T-cell (primary cell): ENCODE data around the gene CERS6. TPM values are rescaled to one million over a fixed set of nuclear protein-coding genes. Genes with fewer than 3 reads are reported as not detected.
"Not testable (repeated sequence)": the region's sequence is repeated elsewhere in the genome, so short reads cannot be mapped to it uniquely, and the experiment has no call there.

Experiments used
- ATAC-seq, 4 experiments: fragments of 200-7000 bp in 3 of 4; fragments of 150-1000 bp in 1 of 4; cut with Tn5 transposase; replicated peaks in 1 of 4; 1 replicate in 3 of 4; 2 replicates in 1 of 4; pipeline ENCODE4 v1.10.0; 2021; ENCODE audit warnings: moderate library complexity in 3 of 4, mild to moderate bottlenecking in 2 of 4, moderate number of reproducible peaks in 1 of 4
- CTCF ChIA-PET, 2 donors: fragments of 300-600 bp; sonication (Branson Sonifier 250); formaldehyde crosslinking; loops; one replicate each; lab custom pipeline; 2022; ENCODE audit warnings: antibody characterized with exemption in 2 of 2; lab: Charles Lee
- POLR2A ChIA-PET, 2 donors: fragments of 300-600 bp; sonication (Branson Sonifier 250); formaldehyde crosslinking; loops; one replicate each; lab custom pipeline; 2022; ENCODE audit warnings: antibody characterized with exemption in 2 of 2; lab: Charles Lee
- DNase-seq, 35 experiments: peaks; one replicate each; pipeline versions ENCODE4 v3.0.0 to v3.0.0-alpha.2; 2013 to 2023
- H3K27ac ChIP-seq: one replicate; pipeline ENCODE4 v1.5.1; 2013; ENCODE audit warnings: low read length
- H3K27me3 ChIP-seq, 2 experiments: replicated peaks in 1 of 2; 1 replicate in 1 of 2; 2 replicates in 1 of 2; pipeline versions ENCODE4 v1.6.1 to v1.7.0; 2013; ENCODE audit warnings: low read length in 1 of 2, mixed read lengths in 1 of 2; ENCODE audit not compliant: control insufficient read depth in 2 of 2, insufficient read depth in 2 of 2; ENCODE audit errors: extremely low read depth in 1 of 2
- H3K36me3 ChIP-seq, 2 donors: 1 replicate in 1 of 2; 2 replicates in 1 of 2; pipeline versions ENCODE4 v1.6.1 to v1.7.0; 2013; ENCODE audit warnings: low read length in 1 of 2; ENCODE audit not compliant: control insufficient read depth in 2 of 2, insufficient read depth in 1 of 2; ENCODE audit errors: extremely low read depth in 1 of 2
- H3K4me1 ChIP-seq, 2 experiments: 1 replicate in 1 of 2; 2 replicates in 1 of 2; pipeline versions ENCODE4 v1.6.1 to v1.7.0; 2013; ENCODE audit warnings: low read length in 2 of 2, mixed read lengths in 1 of 2; ENCODE audit not compliant: insufficient read depth in 2 of 2, control insufficient read depth in 1 of 2; ENCODE audit errors: extremely low read depth in 1 of 2
- H3K4me3 ChIP-seq, 2 donors: 1 replicate in 1 of 2; 2 replicates in 1 of 2; pipeline versions ENCODE4 v1.5.1 to v1.7.0; 2013; ENCODE audit warnings: mild to moderate bottlenecking in 2 of 2, low read length in 1 of 2, moderate library complexity in 1 of 2; ENCODE audit not compliant: control insufficient read depth in 1 of 2; ENCODE audit errors: extremely low read depth in 1 of 2
- H3K9me3 ChIP-seq: 2 replicates; pipeline ENCODE4 v1.7.0; 2013
- H3K27ac Mint-ChIP-seq, 2 donors: one replicate each; pipeline ENCODE4 v1.8.0; 2020 to 2021; ENCODE audit warnings: mild to moderate bottlenecking in 2 of 2, mixed read lengths in 2 of 2
- H3K27me3 Mint-ChIP-seq, 2 donors: one replicate each; pipeline ENCODE4 v1.8.0; 2021 to 2022; ENCODE audit warnings: mixed read lengths in 2 of 2
- H3K36me3 Mint-ChIP-seq: one replicate; pipeline ENCODE4 v1.8.0; 2021; ENCODE audit warnings: mixed read lengths
- H3K4me1 Mint-ChIP-seq, 3 donors: one replicate each; pipeline ENCODE4 v1.8.0; 2020 to 2022; ENCODE audit warnings: mixed read lengths in 3 of 3, mild to moderate bottlenecking in 1 of 3
- H3K4me3 Mint-ChIP-seq, 3 donors: one replicate each; pipeline ENCODE4 v1.8.0; 2020 to 2022; ENCODE audit warnings: mild to moderate bottlenecking in 3 of 3, mixed read lengths in 3 of 3, moderate library complexity in 3 of 3
- H3K9me3 Mint-ChIP-seq, 3 donors: one replicate each; pipeline ENCODE4 v1.8.0; 2020 to 2022; ENCODE audit warnings: mixed read lengths in 3 of 3
- WGBS: methylation state at CpG from one replicate; pipeline ENCODE4 v1.1.5; 2013; ENCODE audit warnings: missing lambda C conversion rate; ENCODE audit not compliant: insufficient coverage; 5-methylcytosine and 5-hydroxymethylcytosine counted together
- total RNA-seq, 35 experiments: library from RNA in 6 of 35; stranded (reverse) in 6 of 35; fragments of 120-200 nt in 1 of 35; gene quantifications; one replicate each; pipeline versions ENCODE4 v1.2.1 to v1.2.4 and lab custom pipeline; 2013 to 2026

The CERS6 gene
- total RNA-seq, 5 donors from 2014 or later (not counting 1 experiment from before 2014, with no cell fraction given) = 11.1 to 20.3 (median 13.6) TPM

DNA sequence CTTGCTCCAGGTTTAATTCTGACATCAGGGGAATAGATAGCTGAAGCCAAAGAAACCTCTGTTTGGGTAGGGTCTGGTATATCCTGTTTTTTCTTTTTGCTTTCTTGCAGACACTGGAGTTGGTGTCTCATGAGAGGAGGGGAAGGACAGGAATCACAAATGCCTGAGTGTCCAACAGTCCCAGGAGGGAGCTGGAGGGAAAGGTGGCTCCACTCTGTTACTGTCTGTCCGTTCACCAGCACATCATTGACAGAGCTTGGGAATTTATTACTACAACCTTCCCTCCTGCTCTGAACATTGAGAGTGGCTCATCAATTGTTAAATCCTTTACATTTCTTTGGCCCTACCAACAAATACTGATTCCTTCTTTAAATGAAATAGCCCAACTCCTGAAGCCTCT lies 194.1 kb downstream of the CERS6 start:
- Histone ChIP-seq H3K4me1 (peaks cover 4 to 14% of the 10 kb centered on the region in 2 experiments), H3K27ac (no peak overlapping the region), H3K27me3 (no peaks in the 10 kb centered on the region), H3K9me3 (no peaks in the 10 kb centered on the region), H3K4me3 (no peak overlapping the region), H3K36me3 (no peaks in the 10 kb centered on the region)
- no peaks in the 10 kb centered on the region for H3K27me3 Mint-ChIP-seq
- CTCF ChIA-PET = no interaction called here
- DNase-seq (no peak), ATAC-seq (no peak)
- POLR2A ChIA-PET = interaction anchor here in 1 of 2 donors (0.6 kb wide), 1 partner anchor 23 kb away, joined by 5 read pairs; no protein-coding TSS in a partner anchor
- H3K27ac Mint-ChIP-seq = no peak overlapping the region
- H3K4me3 Mint-ChIP-seq = no peak overlapping the region
- H3K4me1 Mint-ChIP-seq = peaks cover 4 to 26% (median 11%) of the 10 kb centered on the region in 3 donors
- H3K36me3 Mint-ChIP-seq = peaks cover 7% of the 10 kb centered on the region
- peaks cover 0 to 4% (median 0%) of the 10 kb centered on the region in 3 donors for H3K9me3 Mint-ChIP-seq
- no CpG with 5 or more reads among the region's 1 CpG for WGBS

DNA sequence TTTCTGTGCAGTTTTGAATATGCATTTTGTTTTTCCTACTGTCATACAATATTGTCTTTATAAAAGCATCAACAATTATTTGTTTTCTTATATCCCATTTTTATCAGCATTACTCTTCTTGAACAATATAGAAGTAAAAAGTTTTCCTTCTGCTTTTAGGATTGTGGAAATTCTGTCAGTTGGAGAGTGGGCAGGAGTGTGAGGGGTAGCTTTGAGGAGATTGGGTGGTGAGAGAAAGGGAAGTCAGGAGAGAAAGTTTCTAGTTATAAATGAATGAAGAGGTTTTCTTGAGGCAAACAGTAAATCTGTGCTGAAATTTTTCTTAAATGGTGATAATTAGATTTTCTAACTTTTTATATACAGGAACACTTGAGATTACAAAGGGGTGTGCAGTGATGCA lies 194.7 kb downstream of the CERS6 start:
- no peak overlapping the region for H3K4me3 ChIP-seq
- no peaks in the 10 kb centered on the region for H3K9me3 ChIP-seq
- DNase-seq (no peak), ATAC-seq (no peak)
- H3K36me3 ChIP-seq = no peaks in the 10 kb centered on the region
- ChIA-PET POLR2A (interaction anchor here (0.6 to 0.7 kb wide), 2 partner anchors 103 to 664 kb away, joined by 4 read pairs; no protein-coding TSS in a partner anchor), CTCF (no interaction called here)
- peaks cover 4 to 14% of the 10 kb centered on the region in 2 experiments for H3K4me1 ChIP-seq
- Mint-ChIP-seq H3K27ac (no peak overlapping the region), H3K9me3 (peaks cover 0 to under 1% (median 0%) of the 10 kb centered on the region in 3 donors), H3K4me3 (no peak overlapping the region), H3K36me3 (peaks cover 4% of the 10 kb centered on the region), H3K4me1 (peaks cover 1 to 23% (median 11%) of the 10 kb centered on the region in 3 donors), H3K27me3 (no peaks in the 10 kb centered on the region)
- no peak overlapping the region for H3K27ac ChIP-seq
- no peaks in the 10 kb centered on the region for H3K27me3 ChIP-seq

- H3K4me3 Mint-ChIP-seq = no peak overlapping the region
- H3K36me3 ChIP-seq = no peaks in the 10 kb centered on the region
- ATAC-seq (no peak), DNase-seq (no peak)
- no peaks in the 10 kb centered on the region for H3K9me3 Mint-ChIP-seq
- H3K36me3 Mint-ChIP-seq = peaks cover 8% of the 10 kb centered on the region
- peaks cover 4 to 11% of the 10 kb centered on the region in 2 experiments for H3K4me1 ChIP-seq
- 80% methylated on average over 1 of the region's 3 CpGs for WGBS
- ChIA-PET CTCF (interaction anchor here in 1 of 2 donors (0.6 kb wide), 1 partner anchor 141 kb away, joined by 3 read pairs; no protein-coding TSS in a partner anchor), POLR2A (no interaction called here)
- H3K27ac Mint-ChIP-seq = no peak overlapping the region
- peaks cover 0 to 12% (median 11%) of the 10 kb centered on the region in 3 donors for H3K4me1 Mint-ChIP-seq
- no peaks in the 10 kb centered on the region for H3K9me3 ChIP-seq
- H3K27ac ChIP-seq = no peak overlapping the region
- no peaks in the 10 kb centered on the region for H3K27me3 ChIP-seq
- no peak overlapping the region for H3K4me3 ChIP-seq
- no peaks in the 10 kb centered on the region for H3K27me3 Mint-ChIP-seq
These were observed 197.2 kb downstream of the CERS6 start for GRCh38 chr2:168652997-168653921.

- no CpG with 5 or more reads among the region's 1 CpG for WGBS
- Histone ChIP-seq H3K27ac (no peak overlapping the region), H3K4me1 (no peaks in the 10 kb centered on the region), H3K9me3 (no peaks in the 10 kb centered on the region), H3K36me3 (no peaks in the 10 kb centered on the region), H3K4me3 (no peak overlapping the region), H3K27me3 (no peaks in the 10 kb centered on the region)
- ChIA-PET CTCF (no interaction called here), POLR2A (no interaction called here)
- ATAC-seq (no peak), DNase-seq (no peak)
- H3K4me3 Mint-ChIP-seq = no peak overlapping the region
- peaks cover 0 to 11% (median 7%) of the 10 kb centered on the region in 3 donors for H3K4me1 Mint-ChIP-seq
- no peaks in the 10 kb centered on the region for H3K9me3 Mint-ChIP-seq
- H3K27me3 Mint-ChIP-seq = no peaks in the 10 kb centered on the region
- no peak overlapping the region for H3K27ac Mint-ChIP-seq
- H3K36me3 Mint-ChIP-seq = peaks cover 8% of the 10 kb centered on the region
These were observed 198.6 kb downstream of the CERS6 start for GRCh38 chr2:168654705-168655104.

- H3K4me1 Mint-ChIP-seq = peaks cover 1 to 7% (median 2%) of the 10 kb centered on the region in 3 donors
- Histone ChIP-seq H3K4me1 (no peaks in the 10 kb centered on the region), H3K36me3 (no peaks in the 10 kb centered on the region), H3K27ac (no peak overlapping the region), H3K27me3 (no peaks in the 10 kb centered on the region), H3K9me3 (no peaks in the 10 kb centered on the region), H3K4me3 (no peak overlapping the region)
- DNase-seq = no peak
- ChIA-PET POLR2A (no interaction called here), CTCF (no interaction called here)
- H3K36me3 Mint-ChIP-seq = peaks cover 8% of the 10 kb centered on the region
- H3K4me3 Mint-ChIP-seq = no peak overlapping the region
- no peaks in the 10 kb centered on the region for H3K9me3 Mint-ChIP-seq
- H3K27me3 Mint-ChIP-seq = no peaks in the 10 kb centered on the region
- H3K27ac Mint-ChIP-seq = no peak overlapping the region
- no peak for ATAC-seq
- no CpG with 5 or more reads among the region's 1 CpG for WGBS
These were observed 199.1 kb downstream of the CERS6 start for GRCh38 chr2:168655207-168655606.

GRCh38 chr2:168657378-168657777 lies 201.3 kb downstream of the CERS6 start:
- H3K36me3 ChIP-seq, H3K27ac Mint-ChIP-seq, H3K27ac ChIP-seq, ATAC-seq, H3K9me3 ChIP-seq, DNase-seq, H3K4me1 Mint-ChIP-seq, H3K27me3 ChIP-seq, H3K9me3 Mint-ChIP-seq, H3K36me3 Mint-ChIP-seq, H3K4me3 ChIP-seq, H3K4me1 ChIP-seq, H3K27me3 Mint-ChIP-seq, H3K4me3 Mint-ChIP-seq, CTCF ChIA-PET: not testable (repeated sequence)
- POLR2A ChIA-PET = interaction anchor here in 1 of 2 donors (0.6 kb wide), 1 partner anchor 13 kb away, joined by 3 read pairs; no protein-coding TSS in a partner anchor
- WGBS = 96% methylated on average over 6 of the region's 24 CpGs
